Mucosa of rectum (tissue), 2 donors: ENCODE data around the gene YTHDC2.

Experiments used
- H3K27ac ChIP-seq, 2 donors: one replicate each; pipeline ENCODE4 v1.7.0; 2013; ENCODE audit warnings: inconsistent platforms in 2 of 2, low read depth in 2 of 2, low read length in 2 of 2
- H3K27me3 ChIP-seq, 2 donors: one replicate each; pipeline ENCODE4 v1.7.0; 2013; ENCODE audit warnings: low read length in 2 of 2; ENCODE audit not compliant: control insufficient read depth in 2 of 2, insufficient read depth in 2 of 2
- H3K36me3 ChIP-seq, 2 donors: one replicate each; pipeline ENCODE4 v1.7.0; 2013; ENCODE audit warnings: low read length in 2 of 2; ENCODE audit not compliant: control insufficient read depth in 2 of 2, insufficient read depth in 2 of 2
- H3K4me1 ChIP-seq, 2 donors: one replicate each; pipeline ENCODE4 v1.7.0; 2013; ENCODE audit warnings: low read length in 2 of 2, mild to moderate bottlenecking in 1 of 2; ENCODE audit not compliant: control insufficient read depth in 2 of 2, insufficient read depth in 2 of 2
- H3K4me3 ChIP-seq, 2 donors: one replicate each; pipeline ENCODE4 v1.7.0; 2013; ENCODE audit warnings: low read length in 2 of 2
- H3K9ac ChIP-seq, 2 donors: one replicate each; pipeline ENCODE4 v1.7.0; 2013; ENCODE audit warnings: low read length in 2 of 2, low read depth in 1 of 2, mild to moderate bottlenecking in 1 of 2
- H3K9me3 ChIP-seq, 2 donors: one replicate each; pipeline ENCODE4 v1.7.0; 2013; ENCODE audit warnings: low read length in 2 of 2; ENCODE audit not compliant: control insufficient read depth in 2 of 2
- donor health status: healthy.
- donor health status: Normal muscosa, but diverticular disease.

YTHDC2 gene

GRCh38 chr5:113612060-113612496, 98.6 kb downstream of the YTHDC2 start:
- H3K4me3 ChIP-seq = no peak overlapping the region
- no peaks in the 10 kb centered on the region for H3K36me3 ChIP-seq
- H3K27ac ChIP-seq = no peak overlapping the region
- no peaks in the 10 kb centered on the region for H3K4me1 ChIP-seq
- no peaks in the 10 kb centered on the region for H3K9me3 ChIP-seq
- peaks cover 1 to 3% of the 10 kb centered on the region in 2 donors for H3K27me3 ChIP-seq
- no peak overlapping the region for H3K9ac ChIP-seq

- peaks cover 1 to 3% of the 10 kb centered on the region in 2 donors for H3K27me3 ChIP-seq
- no peaks in the 10 kb centered on the region for H3K36me3 ChIP-seq
- no peak overlapping the region for H3K4me3 ChIP-seq
- no peak overlapping the region for H3K27ac ChIP-seq
- no peaks in the 10 kb centered on the region for H3K4me1 ChIP-seq
- no peak overlapping the region for H3K9ac ChIP-seq
- no peaks in the 10 kb centered on the region for H3K9me3 ChIP-seq
These were observed 100.7 kb downstream of the YTHDC2 start for GRCh38 chr5:113614191-113614590.

GRCh38 chr5:113615708-113616107, 102.2 kb downstream of the YTHDC2 start:
- peaks cover 1 to 3% of the 10 kb centered on the region in 2 donors for H3K27me3 ChIP-seq
- no peak overlapping the region for H3K9ac ChIP-seq
- no peaks in the 10 kb centered on the region for H3K9me3 ChIP-seq
- H3K27ac ChIP-seq = no peak overlapping the region
- no peak overlapping the region for H3K4me3 ChIP-seq
- no peaks in the 10 kb centered on the region for H3K4me1 ChIP-seq
- H3K36me3 ChIP-seq = no peaks in the 10 kb centered on the region

GRCh38 chr5:113617191-113617796, 103.8 kb downstream of the YTHDC2 start:
- Histone ChIP-seq H3K27ac (no peak overlapping the region), H3K4me3 (no peak overlapping the region), H3K9me3 (no peaks in the 10 kb centered on the region), H3K36me3 (no peaks in the 10 kb centered on the region), H3K4me1 (no peaks in the 10 kb centered on the region), H3K9ac (no peak overlapping the region), H3K27me3 (peaks cover 1 to 3% of the 10 kb centered on the region in 2 donors)

GRCh38 chr5:113632996-113633395, 119.5 kb downstream of the YTHDC2 start:
- peaks cover 0 to 3% of the 10 kb centered on the region in 2 donors for H3K27me3 ChIP-seq
- H3K9ac ChIP-seq = no peak overlapping the region

GRCh38 chr5:113634957-113635356, 121.5 kb downstream of the YTHDC2 start:
- Histone ChIP-seq H3K27ac (no peak overlapping the region), H3K36me3 (no peaks in the 10 kb centered on the region), H3K4me1 (no peaks in the 10 kb centered on the region), H3K27me3 (peaks cover 0 to 3% of the 10 kb centered on the region in 2 donors), H3K9me3 (no peaks in the 10 kb centered on the region), H3K9ac (no peak overlapping the region), H3K4me3 (no peak overlapping the region)

More at GRCh38 chr5:113632996-113633395, 119.5 kb downstream of the YTHDC2 start:
- Histone ChIP-seq H3K4me3 (no peak overlapping the region), H3K9me3 (peaks cover 0 to under 1% of the 10 kb centered on the region in 2 donors), H3K36me3 (no peaks in the 10 kb centered on the region), H3K27ac (no peak overlapping the region), H3K4me1 (no peaks in the 10 kb centered on the region)

GRCh38 chr5:113641715-113642114, 128.2 kb downstream of the YTHDC2 start:
- Histone ChIP-seq H3K27ac (no peak overlapping the region), H3K9me3 (no peaks in the 10 kb centered on the region), H3K9ac (no peak overlapping the region), H3K27me3 (no peaks in the 10 kb centered on the region), H3K4me1 (no peaks in the 10 kb centered on the region), H3K4me3 (no peak overlapping the region), H3K36me3 (no peaks in the 10 kb centered on the region)
